Activated naive CD4-positive, alpha-beta T cell treated with anti-CD3 and anti-CD28 coated beads, Interleukin-2, amount 50 U/mL, for 16 hours (primary cell): ENCODE results near the gene IFT122.
"Not testable (repeated sequence)": the region's sequence is repeated elsewhere in the genome, so short reads cannot be mapped to it uniquely, and the experiment has no call there.

ENCODE experiments used
- DNase-seq: peaks from one replicate; pipeline ENCODE4 v3.0.0-alpha.2; 2020

IFT122 gene

DNA sequence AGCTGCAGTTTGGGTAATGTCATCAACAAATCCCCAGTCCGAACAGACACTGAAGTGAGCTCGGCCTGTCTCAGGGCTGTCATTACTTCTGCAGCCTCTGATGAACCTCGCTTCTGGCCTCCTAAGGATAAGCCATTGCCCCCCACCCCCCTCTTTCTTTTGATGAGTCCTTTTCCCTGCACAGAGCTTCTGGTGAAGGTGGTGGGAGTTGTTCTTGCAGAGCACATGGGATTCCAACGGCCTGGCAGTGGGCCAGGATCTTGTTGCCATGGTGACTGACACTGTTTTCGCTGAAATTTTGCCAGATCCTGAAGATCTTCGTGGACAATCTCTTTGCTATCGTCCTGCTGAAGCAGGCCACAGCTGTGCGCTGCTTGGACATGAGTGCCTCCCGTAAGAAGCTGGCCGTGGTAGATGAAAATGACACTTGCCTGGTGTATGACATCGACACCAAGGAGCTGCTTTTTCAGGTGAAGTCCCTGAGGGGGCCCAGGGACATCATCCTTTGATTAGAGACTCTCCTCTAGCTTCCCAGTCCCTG lies 41.3 kb downstream of the IFT122 start:
- not testable (repeated sequence) for DNase-seq

DNA sequence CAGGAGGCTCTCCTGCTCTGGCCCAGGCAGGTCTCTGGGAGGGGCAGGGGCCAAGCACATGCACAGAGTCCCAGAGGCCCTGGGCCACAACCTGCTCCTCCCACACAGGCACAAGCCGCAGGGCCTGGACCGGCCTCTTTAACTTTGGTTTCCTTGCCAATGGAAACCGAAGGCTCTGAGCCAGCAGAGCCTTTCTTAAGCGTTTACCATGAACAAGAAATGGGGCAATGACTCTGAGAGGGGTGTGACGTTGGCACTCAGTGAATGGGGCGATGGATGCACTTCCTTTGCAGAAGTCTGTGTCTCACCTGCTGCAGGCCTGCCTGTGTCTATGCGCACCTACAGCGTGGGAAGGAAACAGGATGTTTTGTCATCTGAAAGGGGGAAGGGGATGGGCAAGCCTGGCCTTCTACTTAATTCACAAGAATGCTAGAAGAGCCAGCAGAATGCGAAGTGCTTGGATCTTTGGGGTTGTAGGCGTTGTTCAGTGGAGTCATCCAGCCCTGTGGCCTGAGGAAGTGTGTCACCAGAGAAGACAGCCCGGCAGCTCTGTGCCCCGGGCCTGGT lies 41.8 kb downstream of the IFT122 start:
- DNase-seq, result peak; percentile 41

DNA sequence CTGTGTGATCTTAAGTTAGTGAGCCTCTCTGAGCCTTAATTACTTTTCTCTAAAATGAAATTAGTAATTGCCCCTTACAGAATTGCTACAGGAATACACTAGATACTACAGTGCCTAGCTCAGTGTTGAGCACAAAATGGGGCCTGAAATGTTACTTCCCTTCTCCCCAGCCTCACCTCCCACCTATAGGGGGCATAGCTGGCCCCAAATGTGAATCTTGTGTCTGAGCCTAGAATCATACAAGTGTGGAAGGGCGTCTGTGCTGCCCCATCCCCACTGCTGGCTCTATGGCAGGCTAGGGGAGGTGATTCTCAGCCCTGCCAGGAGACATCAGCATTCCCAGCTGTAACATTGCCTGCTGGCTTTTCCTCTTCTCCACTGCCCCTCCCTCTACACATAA lies 42.7 kb downstream of the IFT122 start:
- no peak for DNase-seq

DNA sequence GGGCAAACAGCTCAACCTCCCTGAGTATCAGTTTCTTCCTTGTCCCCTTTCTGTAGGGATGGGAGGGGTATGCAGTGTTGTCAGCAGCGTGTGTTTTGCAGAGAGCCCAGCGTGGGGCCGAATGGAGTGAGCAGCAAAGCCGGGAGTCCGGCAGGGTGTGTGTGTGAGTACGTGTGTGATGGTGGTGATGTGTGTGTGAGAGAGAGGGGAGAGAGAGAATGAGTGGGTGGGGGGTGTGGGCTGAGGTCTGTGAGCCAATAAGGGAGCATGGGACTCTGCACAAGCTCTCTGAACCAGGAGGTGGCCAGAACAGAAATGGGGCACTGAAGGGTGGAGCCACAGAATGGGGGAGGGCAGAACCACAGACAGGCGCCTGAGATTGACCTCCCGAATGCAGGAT lies 43.8 kb downstream of the IFT122 start:
- no peak for DNase-seq

DNA sequence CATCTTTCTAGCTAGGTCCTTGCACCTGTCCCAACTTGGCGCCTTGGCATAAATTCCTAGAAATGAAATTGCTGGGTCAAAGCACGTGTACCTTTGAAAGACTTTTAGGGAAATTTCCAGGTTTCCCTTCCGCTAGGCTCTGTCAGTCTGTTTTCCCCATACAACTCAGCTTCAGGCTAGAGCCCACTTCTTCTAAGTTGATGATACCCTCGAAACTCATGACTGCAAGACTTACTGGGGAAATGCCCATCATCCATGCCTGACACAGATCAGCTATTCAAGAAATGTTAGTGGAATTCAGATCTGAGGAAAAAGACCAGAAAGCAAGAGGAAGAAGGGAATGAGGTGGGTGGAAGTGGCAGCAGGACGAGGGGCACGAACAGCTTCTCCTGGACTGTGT lies 45.1 kb downstream of the IFT122 start:
- DNase-seq, result not testable (repeated sequence)

DNA sequence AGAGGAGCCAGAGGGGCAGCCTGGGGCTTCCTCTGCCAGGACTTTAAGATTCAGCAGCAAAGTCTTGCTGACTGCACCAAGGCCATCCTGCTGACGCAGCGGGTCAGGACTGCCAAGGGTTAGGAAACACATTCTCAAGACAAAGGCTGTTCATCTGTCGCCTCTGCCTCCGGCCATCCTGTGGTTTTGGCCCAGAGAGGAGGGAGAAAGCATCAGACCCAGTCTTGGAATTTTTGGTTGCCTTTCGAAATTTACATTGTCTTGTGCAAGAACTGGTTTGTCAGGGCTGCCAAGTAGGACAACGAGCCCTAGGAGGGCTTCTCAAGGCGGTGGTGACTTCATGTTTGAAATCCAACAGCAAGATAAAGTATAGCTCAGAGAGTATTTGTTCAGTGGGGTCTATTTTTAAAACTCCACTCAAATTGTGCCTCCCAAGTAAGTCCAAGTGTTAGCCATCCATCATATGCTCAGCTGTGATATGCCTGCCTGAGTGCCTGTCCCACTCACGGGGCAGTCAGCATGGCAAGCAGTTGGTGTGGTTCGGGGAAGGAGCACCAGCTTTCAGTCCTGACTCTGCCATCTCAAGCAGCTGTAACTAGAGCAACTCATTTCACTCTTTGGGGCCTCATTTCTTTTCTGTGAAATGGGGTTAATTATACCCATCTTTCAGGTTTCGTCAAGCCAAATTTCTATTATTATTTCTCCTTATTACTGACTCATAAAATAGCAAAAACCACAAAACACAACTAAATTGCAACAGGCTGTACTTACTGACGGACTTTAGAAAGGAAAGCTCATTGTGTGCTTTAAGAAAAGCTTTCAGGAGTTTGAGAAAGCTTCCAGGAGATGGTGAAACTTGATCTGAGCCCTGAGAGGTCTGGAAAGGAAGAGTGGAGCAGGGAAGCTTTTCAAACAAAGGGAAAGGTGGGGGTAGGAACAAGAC lies 46.0 kb downstream of the IFT122 start:
- no peak for DNase-seq

DNA sequence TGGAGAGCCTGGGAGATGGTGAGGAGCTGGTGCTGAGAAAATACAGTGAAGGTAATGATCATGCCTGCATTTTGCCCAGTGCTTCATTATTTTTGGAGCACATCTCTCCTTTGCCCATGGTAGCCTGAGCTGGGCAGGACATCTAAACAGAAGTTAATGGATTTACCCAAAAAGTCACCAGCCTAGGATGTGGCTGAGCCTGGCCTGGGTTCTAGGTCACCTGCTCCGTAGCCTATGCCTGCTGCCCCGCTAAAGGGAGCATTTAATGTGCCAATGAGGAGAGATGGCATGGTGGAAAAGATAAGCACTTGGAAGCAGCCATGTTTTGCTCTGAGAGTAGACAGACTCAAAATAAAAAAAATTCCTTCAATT lies 46.6 kb downstream of the IFT122 start:
- no peak for DNase-seq

DNA sequence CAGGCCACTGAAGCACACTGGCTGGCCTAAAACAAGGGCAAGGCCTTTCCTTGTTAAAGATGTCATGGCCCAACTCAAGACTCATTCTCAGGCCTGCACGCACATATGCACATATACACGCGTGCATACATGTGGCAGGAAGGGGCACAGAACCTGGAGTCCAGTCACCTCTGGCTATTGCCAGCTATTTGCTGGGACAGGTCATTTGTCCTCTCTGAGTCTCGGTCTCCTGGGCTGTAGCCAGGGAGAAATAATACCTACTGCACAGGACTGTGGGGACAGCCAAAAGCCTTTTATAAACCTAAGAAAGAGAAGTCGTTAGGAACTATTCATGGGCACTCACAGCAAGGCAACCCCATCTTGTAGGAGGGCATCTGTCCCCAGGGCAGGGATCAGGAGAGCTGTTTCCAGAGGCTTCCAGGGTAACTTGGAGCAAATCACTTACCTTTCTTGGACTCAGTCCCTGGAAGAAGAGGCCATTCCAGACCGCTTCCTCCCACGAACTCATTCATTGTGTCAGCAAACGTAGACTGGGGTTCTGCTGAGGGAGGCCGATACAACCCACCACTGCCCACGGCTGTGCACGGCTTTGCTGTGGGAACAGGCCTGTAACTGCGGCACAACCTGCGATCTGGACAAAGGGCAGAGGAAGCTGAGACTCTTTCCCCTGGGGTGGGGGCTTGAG lies 47.3 kb downstream of the IFT122 start:
- DNase-seq, result no peak

DNA sequence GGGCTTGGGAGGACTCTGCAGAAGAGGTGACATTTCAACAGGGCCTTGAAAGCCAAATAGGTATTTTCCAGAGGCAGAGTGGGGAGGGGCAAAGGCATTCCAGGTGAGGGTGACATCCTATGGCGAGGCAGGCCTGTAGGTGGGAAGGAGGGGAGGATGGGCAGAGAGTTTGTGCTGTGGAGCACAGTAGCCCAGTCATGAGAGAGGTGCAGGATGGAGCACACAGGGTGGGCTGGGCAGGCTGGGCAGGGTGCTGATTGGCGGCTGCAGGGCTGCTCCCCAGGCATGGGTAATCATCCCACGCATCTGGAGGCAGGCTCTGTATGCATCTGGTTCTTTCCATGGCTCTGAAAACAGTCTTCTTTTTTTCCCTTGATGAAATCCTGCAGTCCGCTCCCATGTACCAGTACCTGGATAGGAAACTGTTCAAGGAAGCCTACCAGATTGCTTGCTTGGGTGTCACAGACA lies 47.9 kb downstream of the IFT122 start:
- not testable (repeated sequence) for DNase-seq

DNA sequence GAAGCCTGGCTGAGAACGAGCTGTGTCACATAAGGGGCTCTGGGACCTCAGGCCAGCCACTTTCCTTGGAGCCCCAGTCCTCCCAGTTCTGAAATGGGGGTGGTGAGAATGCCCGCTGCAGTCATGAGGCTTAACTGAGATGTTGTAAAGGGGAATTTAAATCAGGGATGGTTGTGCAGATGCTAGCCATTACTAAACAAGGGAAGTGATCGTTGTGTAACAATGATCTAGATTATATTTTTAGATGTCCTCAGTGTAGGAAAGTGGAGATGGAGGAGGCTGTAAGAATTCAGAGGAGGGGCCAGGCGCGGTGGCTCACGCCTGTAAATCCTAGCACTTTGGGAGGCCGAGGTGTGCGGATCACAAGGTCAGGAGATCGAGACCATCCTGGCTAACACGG lies 49.2 kb downstream of the IFT122 start:
- not testable (repeated sequence) for DNase-seq

DNA sequence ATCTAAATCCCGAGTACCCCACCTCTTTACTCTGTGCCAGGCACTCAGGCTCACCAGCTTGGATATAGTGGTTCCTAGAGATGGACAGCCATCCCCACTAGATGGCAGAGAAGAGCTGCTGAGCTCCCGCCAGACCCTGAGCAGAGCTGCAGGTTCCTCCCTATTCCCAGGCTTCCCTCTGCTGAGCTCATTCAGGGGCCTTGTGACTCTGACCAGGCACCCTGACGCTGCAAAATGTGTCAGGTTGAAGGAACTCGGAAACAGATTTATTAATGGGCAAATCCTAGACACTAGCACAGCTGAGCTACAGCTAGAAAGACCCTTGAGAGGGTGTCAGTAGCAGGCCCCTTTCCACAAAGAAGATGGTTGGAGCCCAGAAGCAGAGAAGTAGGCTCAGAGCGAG lies 50.2 kb downstream of the IFT122 start:
- DNase-seq, result peak; percentile 42

DNA sequence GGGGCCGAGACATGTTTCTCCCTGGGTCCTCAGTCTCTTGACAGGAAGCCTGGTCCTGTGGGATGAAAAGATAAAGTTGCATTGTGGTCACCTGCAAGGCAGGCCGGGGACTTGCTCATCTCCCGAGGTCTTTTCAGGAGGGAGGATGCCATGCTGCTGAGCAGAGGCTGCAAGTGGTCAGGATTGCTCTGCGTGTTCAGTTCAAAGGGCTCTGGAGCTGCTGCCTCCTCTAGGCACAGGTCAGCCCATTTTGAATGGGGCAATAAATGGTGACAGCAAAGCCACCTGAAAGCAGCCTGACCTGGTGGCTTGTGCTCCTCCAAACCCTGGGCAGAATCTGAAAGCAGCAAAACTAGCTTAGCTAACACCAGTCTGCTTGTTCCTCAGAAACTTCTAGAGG lies 51.1 kb downstream of the IFT122 start:
- DNase-seq, result not testable (repeated sequence)

DNA sequence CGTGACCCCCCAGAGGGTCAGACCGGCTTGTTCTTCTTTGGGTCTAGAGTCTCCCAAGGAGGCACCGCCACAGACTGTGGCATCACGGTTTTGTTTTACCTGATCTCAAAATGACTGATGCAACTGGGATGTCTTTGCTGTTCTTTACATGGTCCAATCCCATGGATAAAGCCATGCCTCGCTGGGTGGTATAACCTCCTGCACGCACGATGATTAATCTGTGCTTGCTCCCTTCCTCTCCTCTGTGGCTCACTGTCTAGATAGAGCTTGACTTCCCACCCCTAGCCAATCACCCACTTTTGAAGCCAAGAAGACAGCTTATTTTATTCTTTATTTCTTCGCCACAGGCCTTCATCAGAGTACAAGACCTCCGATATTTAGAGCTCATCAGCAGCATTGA lies 51.8 kb downstream of the IFT122 start:
- no peak for DNase-seq

DNA sequence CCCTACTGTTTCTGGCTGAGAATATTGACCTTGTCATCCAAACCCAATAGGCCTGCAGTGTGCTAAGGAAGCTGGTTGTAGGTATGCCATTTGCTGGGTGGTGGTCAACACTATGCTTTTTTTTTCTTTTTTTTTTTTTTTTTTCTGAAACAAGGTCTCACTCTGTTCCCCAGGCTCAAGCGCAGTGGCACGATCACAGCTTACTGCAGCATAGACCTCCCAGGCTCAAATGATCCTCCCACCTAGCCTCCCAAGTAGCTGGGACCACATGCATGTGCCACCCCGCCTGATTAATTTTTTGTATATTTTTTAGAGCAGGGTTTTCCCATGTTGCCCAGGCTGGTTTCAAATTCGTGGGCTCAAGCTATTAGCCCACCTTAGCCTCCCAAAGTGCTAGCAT lies 52.7 kb downstream of the IFT122 start:
- no peak for DNase-seq

DNA sequence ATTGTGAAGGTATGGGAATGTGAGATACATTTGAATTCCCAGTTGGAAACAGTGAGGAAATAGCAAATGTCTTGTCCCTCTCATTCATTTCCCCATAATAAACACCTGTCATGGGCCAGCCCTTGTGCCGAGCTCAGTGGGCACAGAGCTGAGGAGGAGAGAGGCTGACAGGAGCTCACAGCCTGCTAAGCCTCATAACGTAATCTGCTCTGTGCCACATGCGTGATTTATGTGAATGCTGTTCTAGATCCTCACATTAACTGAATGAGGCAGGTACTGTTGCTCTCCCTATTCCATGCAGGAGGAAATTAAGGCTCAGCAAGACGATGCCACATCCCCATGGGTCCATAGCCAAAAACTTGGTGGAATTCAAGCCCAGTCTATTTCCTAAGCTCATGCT lies 53.2 kb downstream of the IFT122 start:
- DNase-seq, result no peak

DNA sequence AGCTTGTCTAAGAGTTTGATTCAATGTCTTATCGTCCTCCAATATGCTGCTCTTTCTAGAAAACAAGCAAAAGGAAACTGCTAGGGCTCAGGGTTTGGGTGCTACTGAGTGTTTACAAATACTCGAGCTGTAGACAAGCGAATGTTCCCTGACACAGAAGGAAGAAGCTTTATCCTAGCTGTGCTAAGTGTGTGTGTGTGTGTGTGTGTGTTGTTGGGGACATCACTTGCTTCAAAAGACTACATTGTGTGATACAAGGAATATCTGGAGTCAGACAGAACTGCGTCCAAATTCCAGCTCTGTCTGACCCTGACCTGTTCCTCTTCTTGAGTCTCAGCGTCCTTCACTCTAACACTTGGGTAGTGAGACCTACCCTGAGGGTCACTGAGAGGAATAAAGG lies 54.5 kb downstream of the IFT122 start:
- DNase-seq, result not testable (repeated sequence)

DNA sequence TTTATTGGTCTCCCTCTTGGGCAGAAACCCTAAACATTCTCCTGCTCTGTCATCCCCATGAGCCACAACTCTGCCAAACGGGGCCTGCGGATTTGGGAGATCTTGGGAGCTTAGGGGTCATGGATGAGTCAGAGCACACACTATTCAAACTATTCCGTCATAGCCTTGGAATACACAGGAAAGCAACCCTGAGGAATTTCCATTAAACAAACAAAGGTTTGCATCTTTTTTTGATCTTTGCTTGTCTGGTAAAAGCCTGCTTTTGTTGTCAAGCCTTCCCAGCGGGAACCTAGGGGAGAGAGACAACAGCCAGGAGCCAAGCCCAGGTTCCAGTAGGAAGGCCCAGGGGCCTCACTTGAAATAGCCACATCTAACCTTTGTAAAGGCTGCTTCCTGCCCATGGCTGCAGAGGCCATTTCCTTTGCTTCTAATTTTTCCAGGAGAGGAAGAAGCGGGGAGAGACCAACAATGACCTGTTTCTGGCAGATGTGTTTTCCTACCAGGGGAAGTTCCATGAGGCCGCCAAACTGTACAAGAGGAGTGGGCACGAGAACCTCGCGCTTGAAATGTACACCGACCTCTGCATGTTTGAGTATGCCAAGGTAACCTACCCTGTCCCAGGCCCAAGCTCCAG lies 55.1 kb downstream of the IFT122 start:
- not testable (repeated sequence) for DNase-seq

DNA sequence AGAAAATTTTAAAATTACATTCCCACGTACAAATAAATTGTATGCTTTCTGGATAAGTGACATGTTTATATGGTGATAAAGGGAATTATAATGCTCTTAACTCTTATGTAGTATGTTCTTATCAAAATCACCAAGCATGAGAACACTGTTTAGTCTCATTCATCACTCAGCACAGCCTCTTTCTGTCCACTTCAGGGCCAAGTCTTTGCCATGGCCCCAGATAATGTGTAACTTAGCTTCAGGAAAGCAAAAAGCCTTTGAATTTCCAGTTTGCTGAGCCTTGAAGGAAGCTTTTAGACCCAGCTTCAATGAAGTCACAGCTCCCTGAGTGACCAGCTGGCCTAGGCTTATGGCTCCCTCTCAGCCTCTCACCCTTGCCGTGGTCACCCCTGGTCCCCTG lies 57.9 kb downstream of the IFT122 start:
- DNase-seq, result not testable (repeated sequence)

DNA sequence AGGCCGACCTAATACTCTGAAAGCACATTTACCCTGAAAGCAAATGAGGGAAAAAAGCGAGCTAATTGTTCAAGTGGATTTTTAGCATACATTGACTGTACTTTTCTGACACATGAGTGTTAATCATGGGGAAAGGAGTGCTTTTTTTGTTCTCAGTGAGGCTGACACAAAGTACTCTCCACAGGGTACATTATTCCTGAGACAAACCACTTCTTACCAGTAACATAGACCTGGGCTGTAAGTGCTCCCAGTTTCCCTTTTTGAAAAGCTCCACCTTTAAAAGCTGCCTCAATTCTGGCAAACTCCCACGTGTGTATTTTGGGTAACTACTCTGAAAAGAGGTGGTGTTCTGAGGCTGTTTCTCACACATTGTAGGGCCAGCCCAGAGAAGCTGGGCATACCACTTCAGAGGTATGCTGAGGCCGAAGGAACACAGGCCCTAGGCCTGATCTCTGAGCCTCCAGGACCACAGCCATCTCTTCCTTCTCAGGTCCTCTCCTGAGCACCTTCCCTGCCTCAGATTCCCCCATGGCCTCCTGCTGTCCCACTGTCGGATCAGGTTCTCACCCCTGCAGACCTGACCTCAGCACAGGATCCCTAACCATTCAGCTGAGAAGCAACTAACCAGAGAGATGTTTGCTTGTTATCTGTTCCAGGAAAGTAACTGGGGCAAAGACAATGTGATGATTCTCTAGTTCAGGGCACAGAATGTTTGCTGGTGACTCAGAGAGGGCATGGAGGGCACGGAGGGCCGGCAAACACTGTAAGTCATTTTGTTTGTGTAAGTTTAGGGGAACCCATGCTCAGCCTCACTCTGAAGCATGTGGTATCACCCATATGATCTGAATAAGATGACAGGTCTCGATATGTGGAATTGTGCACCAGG lies 58.8 kb downstream of the IFT122 start:
- not testable (repeated sequence) for DNase-seq

DNA sequence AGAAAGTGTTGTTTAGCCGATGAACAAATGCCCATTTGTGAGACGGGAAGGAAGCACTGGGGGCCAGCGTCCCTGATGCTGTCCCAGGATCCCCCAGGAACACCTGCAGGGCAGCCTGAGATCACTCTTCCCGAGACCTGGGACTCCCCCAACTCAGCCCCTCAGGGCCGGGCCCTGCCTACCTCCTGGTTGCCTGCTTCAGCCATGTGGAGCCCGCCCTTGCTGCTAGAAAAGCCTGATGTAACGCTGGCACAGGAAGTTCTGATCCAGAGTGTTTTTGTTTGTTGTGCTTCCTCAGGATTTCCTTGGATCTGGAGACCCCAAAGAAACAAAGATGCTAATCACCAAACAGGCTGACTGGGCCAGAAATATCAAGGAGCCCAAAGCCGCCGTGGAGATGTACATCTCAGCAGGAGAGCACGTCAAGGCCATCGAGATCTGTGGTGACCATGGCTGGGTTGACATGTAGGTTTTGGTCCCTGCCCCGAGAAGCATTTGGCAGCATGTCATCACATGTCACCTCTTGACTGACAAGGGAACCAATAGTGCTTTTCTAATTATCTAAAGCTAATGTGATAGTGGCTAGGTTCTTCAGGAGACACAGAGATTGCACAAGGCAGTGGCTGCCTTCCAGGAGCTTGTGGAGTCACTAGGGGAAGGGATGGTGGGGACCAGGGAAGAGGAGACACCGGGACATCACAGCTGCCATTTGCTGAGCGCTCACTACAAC lies 59.7 kb downstream of the IFT122 start:
- DNase-seq, result not testable (repeated sequence)

DNA sequence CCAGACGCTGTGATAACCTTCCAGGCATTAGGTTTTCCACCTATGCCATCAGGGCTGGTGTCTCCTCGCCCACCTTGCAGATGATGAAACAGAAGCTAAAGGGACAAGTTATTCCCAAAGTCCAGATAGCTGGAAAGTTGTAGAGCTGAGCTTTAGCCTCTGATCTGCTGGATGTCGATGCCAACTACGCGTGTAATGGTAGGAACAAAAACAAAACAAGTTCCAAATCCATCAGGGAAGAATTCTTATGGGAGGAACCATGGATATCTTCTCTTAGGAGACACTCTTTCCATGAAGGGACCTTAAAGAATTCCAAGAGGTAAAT lies 60.3 kb downstream of the IFT122 start:
- no peak for DNase-seq
